HepG2 (cell line): ENCODE data around the gene NOL12. TPM values are rescaled to one million over a fixed set of nuclear protein-coding genes. Genes with fewer than 3 reads are reported as not detected.

Experiments used
- ATF7 ChIP-seq, 2 experiments: fragments of 450-650 bp in 1 of 2; sonication (generic) in 1 of 2; formaldehyde crosslinking in 1 of 2; IDR thresholded peaks; 2 replicates each; pipeline versions ENCODE4 v1.4.0 to v1.6.1; 2016 to 2020; ENCODE audit warnings: antibody characterized with exemption in 1 of 2, mild to moderate bottlenecking in 1 of 2, missing genetic modification reagents in 1 of 2
- HIVEP1 ChIP-seq: sonication (generic); formaldehyde crosslinking; IDR thresholded peaks from 2 replicates; pipeline ENCODE4 v1.4.0; 2020; ENCODE audit warnings: mild to moderate bottlenecking, missing genetic modification reagents
- KAT7 ChIP-seq: IDR thresholded peaks from 2 replicates; pipeline ENCODE4 v1.6.1; 2018; ENCODE audit warnings: borderline replicate concordance, missing compliant biosample characterization
- MED1 ChIP-seq: sonication (generic); formaldehyde crosslinking; IDR thresholded peaks from 2 replicates; pipeline ENCODE4 v1.4.0; 2020; ENCODE audit warnings: missing genetic modification reagents
- SALL1 ChIP-seq: sonication (generic); formaldehyde crosslinking; IDR thresholded peaks from 2 replicates; pipeline ENCODE4 v1.8.0; 2022; ENCODE audit warnings: mild to moderate bottlenecking, missing genetic modification reagents
- ZNF124 ChIP-seq: sonication (generic); formaldehyde crosslinking; IDR thresholded peaks from 2 replicates; pipeline ENCODE4 v1.4.0; 2020; ENCODE audit warnings: missing genetic modification reagents
- ZNF160 ChIP-seq: sonication (generic); formaldehyde crosslinking; IDR thresholded peaks from 2 replicates; pipeline ENCODE4 v1.8.0; 2022; ENCODE audit warnings: mild to moderate bottlenecking, inconsistent platforms, missing genetic modification reagents
- ZNF431 ChIP-seq: sonication (generic); formaldehyde crosslinking; IDR thresholded peaks from 2 replicates; pipeline ENCODE4 v1.9.0; 2022; ENCODE audit warnings: missing genetic modification reagents, low read depth, mild to moderate bottlenecking, borderline replicate concordance
- ZNF792 ChIP-seq: IDR thresholded peaks from 2 replicates; pipeline ENCODE4 v1.6.1; 2016
- ZNF816 ChIP-seq: sonication (generic); formaldehyde crosslinking; IDR thresholded peaks from 2 replicates; pipeline ENCODE4 v1.8.0; 2022; ENCODE audit warnings: missing genetic modification reagents, mild to moderate bottlenecking, borderline replicate concordance
- polyA plus RNA-seq, 8 experiments: library from polyadenylated mRNA; depleted of rRNA in 3 of 8; stranded (reverse) in 7 of 8; unstranded in 1 of 8; fragments of >200 nt; fragmentation: Illumina TruSeq in 4 of 8; extraction: Trizol in 4 of 8; gene quantifications; 2 replicates each; pipeline versions ENCODE4 v1.2.1 to v1.2.3, GENCODE V29; 2011 to 2016; ENCODE audit warnings: low read depth in 4 of 8, missing spikeins in 1 of 8, mixed read lengths in 1 of 8; ENCODE audit not compliant: insufficient read depth in 1 of 8
- total RNA-seq, 5 experiments: library from RNA; depleted of rRNA; stranded (reverse); fragments of >200 nt; fragmentation: Illumina TruSeq; extraction: Trizol; gene quantifications; 2 replicates each; pipeline ENCODE4 v1.2.3, GENCODE V29; 2016; ENCODE audit warnings: low read depth in 1 of 5
- TF ChIP-seq, protein P1 (sequence below): sonication (generic); formaldehyde crosslinking; IDR thresholded peaks from 2 replicates; pipeline ENCODE4 v1.8.1; 2022; ENCODE audit warnings: mild to moderate bottlenecking, missing genetic modification reagents
- TF ChIP-seq, protein P2 (sequence below): sonication (generic); formaldehyde crosslinking; IDR thresholded peaks from 2 replicates; pipeline ENCODE4 v1.5.0; 2020; ENCODE audit warnings: missing genetic modification reagents
- TF ChIP-seq, protein P3 (sequence below), 2 experiments: sonication (generic) in 1 of 2; formaldehyde crosslinking in 1 of 2; IDR thresholded peaks; 2 replicates each; pipeline versions ENCODE4 v1.4.0 to v1.6.1; 2016 to 2020; ENCODE audit warnings: borderline replicate concordance in 1 of 2, low read depth in 1 of 2, mild to moderate bottlenecking in 1 of 2, missing genetic modification reagents in 1 of 2
- TF ChIP-seq, protein P4 (sequence below): sonication (generic); formaldehyde crosslinking; IDR thresholded peaks from 2 replicates; pipeline ENCODE4 v1.5.0; 2020; ENCODE audit warnings: missing genetic modification reagents
- TF ChIP-seq, protein P5 (sequence below): sonication (generic); formaldehyde crosslinking; IDR thresholded peaks from 2 replicates; pipeline ENCODE4 v1.4.0; 2020; ENCODE audit warnings: missing genetic modification reagents

The NOL12 gene
- total and polyA plus RNA-seq, 2 of the 13 experiments (the other 11 are each of a cell fraction or from before 2014, with no cell fraction given): 14.3 to 31.4 TPM

DNA sequence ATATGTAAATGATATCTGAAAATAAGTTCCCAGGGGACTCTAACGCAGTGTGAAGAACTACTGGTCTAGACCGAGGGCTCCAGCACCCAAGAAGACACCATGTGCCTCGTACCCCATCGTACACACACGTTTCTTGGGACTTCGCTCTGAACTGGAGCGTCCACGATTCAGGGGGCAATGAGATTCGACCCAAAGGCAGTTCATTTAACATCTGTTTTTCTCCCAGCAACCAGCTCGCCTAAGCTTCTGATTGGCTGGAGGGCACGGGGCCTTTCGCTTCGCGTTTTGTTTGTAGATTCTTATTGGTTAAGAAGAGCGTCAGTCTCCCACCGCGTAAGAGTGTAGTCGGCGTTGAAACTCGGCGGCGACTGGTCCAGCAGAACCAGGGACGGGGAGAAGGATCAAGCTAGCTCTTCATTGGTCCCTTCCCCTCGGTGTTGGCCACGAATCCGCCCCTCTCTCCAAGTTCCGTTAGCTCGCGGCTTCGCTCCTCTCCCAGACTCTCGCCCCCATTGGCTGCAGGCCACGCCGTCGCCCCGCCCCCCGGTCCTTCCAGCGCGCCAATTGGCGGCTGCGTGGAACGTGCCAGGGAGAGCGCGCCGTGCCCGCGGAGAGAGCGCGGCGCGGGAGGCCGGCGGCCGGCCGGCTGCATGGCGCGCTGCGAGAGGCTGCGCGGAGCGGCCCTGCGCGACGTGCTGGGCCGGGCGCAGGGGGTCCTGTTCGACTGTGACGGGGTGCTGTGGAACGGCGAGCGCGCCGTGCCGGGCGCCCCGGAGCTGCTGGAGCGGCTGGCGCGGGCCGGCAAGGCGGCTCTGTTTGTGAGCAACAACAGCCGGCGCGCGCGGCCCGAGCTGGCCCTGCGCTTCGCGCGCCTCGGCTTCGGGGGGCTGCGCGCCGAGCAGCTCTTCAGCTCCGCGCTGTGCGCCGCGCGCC, 27.7 kb upstream of the NOL12 start, which contains the start of gene PDXP (continued):
- TF ChIP-seq HIVEP1: no peak
- no peak for TF ChIP-seq ATF7 (IDR thresholded peaks at IDR 0.05)
- TF ChIP-seq ATF7 (CRISPR knock-in tag; IDR thresholded peaks at IDR 0.05): no peak
- TF ChIP-seq ZNF816: no peak
- TF ChIP-seq KAT7 (CRISPR knock-in tag): no peak
- TF ChIP-seq, protein P1, sequence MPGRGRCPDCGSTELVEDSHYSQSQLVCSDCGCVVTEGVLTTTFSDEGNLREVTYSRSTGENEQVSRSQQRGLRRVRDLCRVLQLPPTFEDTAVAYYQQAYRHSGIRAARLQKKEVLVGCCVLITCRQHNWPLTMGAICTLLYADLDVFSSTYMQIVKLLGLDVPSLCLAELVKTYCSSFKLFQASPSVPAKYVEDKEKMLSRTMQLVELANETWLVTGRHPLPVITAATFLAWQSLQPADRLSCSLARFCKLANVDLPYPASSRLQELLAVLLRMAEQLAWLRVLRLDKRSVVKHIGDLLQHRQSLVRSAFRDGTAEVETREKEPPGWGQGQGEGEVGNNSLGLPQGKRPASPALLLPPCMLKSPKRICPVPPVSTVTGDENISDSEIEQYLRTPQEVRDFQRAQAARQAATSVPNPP: no peak
- TF ChIP-seq MED1 (CRISPR knock-in tag): peak; percentile 45; the same call in 1 of the 2 replicates
- peak; percentile 52; the same call in 1 of the 2 replicates for TF ChIP-seq SALL1
- TF ChIP-seq, protein P2, sequence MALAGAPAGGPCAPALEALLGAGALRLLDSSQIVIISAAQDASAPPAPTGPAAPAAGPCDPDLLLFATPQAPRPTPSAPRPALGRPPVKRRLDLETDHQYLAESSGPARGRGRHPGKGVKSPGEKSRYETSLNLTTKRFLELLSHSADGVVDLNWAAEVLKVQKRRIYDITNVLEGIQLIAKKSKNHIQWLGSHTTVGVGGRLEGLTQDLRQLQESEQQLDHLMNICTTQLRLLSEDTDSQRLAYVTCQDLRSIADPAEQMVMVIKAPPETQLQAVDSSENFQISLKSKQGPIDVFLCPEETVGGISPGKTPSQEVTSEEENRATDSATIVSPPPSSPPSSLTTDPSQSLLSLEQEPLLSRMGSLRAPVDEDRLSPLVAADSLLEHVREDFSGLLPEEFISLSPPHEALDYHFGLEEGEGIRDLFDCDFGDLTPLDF (CRISPR knock-in tag): no peak
- no peak for TF ChIP-seq ZNF792 (CRISPR knock-in tag)
- no peak for TF ChIP-seq ZNF431 (CRISPR knock-in tag)
- TF ChIP-seq ZNF160: no peak
- TF ChIP-seq, protein P3, sequence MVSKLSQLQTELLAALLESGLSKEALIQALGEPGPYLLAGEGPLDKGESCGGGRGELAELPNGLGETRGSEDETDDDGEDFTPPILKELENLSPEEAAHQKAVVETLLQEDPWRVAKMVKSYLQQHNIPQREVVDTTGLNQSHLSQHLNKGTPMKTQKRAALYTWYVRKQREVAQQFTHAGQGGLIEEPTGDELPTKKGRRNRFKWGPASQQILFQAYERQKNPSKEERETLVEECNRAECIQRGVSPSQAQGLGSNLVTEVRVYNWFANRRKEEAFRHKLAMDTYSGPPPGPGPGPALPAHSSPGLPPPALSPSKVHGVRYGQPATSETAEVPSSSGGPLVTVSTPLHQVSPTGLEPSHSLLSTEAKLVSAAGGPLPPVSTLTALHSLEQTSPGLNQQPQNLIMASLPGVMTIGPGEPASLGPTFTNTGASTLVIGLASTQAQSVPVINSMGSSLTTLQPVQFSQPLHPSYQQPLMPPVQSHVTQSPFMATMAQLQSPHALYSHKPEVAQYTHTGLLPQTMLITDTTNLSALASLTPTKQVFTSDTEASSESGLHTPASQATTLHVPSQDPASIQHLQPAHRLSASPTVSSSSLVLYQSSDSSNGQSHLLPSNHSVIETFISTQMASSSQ (IDR thresholded peaks at IDR 0.05; ENCODE audit: low read depth): no peak
- TF ChIP-seq, protein P3 (CRISPR knock-in tag; IDR thresholded peaks at IDR 0.05; ENCODE audit: borderline replicate concordance): no peak
- TF ChIP-seq ZNF124 (CRISPR knock-in tag): no peak
- TF ChIP-seq, protein P4, sequence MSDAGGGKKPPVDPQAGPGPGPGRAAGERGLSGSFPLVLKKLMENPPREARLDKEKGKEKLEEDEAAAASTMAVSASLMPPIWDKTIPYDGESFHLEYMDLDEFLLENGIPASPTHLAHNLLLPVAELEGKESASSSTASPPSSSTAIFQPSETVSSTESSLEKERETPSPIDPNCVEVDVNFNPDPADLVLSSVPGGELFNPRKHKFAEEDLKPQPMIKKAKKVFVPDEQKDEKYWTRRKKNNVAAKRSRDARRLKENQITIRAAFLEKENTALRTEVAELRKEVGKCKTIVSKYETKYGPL: no peak
- TF ChIP-seq, protein P5, sequence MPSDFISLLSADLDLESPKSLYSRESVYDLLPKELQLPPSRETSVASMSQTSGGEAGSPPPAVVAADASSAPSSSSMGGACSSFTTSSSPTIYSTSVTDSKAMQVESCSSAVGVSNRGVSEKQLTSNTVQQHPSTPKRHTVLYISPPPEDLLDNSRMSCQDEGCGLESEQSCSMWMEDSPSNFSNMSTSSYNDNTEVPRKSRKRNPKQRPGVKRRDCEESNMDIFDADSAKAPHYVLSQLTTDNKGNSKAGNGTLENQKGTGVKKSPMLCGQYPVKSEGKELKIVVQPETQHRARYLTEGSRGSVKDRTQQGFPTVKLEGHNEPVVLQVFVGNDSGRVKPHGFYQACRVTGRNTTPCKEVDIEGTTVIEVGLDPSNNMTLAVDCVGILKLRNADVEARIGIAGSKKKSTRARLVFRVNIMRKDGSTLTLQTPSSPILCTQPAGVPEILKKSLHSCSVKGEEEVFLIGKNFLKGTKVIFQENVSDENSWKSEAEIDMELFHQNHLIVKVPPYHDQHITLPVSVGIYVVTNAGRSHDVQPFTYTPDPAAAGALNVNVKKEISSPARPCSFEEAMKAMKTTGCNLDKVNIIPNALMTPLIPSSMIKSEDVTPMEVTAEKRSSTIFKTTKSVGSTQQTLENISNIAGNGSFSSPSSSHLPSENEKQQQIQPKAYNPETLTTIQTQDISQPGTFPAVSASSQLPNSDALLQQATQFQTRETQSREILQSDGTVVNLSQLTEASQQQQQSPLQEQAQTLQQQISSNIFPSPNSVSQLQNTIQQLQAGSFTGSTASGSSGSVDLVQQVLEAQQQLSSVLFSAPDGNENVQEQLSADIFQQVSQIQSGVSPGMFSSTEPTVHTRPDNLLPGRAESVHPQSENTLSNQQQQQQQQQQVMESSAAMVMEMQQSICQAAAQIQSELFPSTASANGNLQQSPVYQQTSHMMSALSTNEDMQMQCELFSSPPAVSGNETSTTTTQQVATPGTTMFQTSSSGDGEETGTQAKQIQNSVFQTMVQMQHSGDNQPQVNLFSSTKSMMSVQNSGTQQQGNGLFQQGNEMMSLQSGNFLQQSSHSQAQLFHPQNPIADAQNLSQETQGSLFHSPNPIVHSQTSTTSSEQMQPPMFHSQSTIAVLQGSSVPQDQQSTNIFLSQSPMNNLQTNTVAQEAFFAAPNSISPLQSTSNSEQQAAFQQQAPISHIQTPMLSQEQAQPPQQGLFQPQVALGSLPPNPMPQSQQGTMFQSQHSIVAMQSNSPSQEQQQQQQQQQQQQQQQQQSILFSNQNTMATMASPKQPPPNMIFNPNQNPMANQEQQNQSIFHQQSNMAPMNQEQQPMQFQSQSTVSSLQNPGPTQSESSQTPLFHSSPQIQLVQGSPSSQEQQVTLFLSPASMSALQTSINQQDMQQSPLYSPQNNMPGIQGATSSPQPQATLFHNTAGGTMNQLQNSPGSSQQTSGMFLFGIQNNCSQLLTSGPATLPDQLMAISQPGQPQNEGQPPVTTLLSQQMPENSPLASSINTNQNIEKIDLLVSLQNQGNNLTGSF (CRISPR knock-in tag): no peak
